Measurements from ENCODE around the gene CCDC154. TPM values are rescaled to one million over a fixed set of nuclear protein-coding genes. Genes with fewer than 3 reads are reported as not detected.
A peak's percentile ranks its signal among the peaks of the same experiment; 100 is the strongest.

The CCDC154 gene
- polyA plus RNA-seq, 1 donor = 2.9 TPM

GRCh38 chr16:1414532-1415260, 29.7 kb downstream of the CCDC154 start, which contains the start of gene UNKL:
TSS of gene UNKL (minus strand) at chr16:1414704. CDS start at chr16:1414691, 13 bp downstream.
- Histone ChIP-seq H3K27me3 (ENCODE audit: control insufficient read depth, insufficient read depth, low read length) (no peaks in the 10 kb centered on the region), H3K4me3 (ENCODE audit: low read length) (peak within 1 kb of the TSS; percentile 86), H3K36me3 (ENCODE audit: control insufficient read depth, insufficient read depth, low read length) (peaks cover 13% of the 10 kb centered on the region), H3K4me1 (ENCODE audit: control insufficient read depth, insufficient read depth, low read length) (peaks cover 5% of the 10 kb centered on the region), H3K27ac (ENCODE audit: low read length) (peak within 1 kb of the TSS; percentile 82), H3K9me3 (ENCODE audit: control insufficient read depth, low read depth, low read length) (no peaks in the 10 kb centered on the region)
- DNase-seq = peak; percentile 66 to 87
- WGBS (ENCODE audit: insufficient coverage, low lambda C conversion rate) = no CpG with 5 or more reads among the region's 72 CpGs

GRCh38 chr16:1413684-1414531, 30.4 kb downstream of the CCDC154 start:
- Histone ChIP-seq H3K36me3 (ENCODE audit: control insufficient read depth, insufficient read depth, low read length) (peaks cover 16% of the 10 kb centered on the region), H3K27ac (ENCODE audit: low read length) (peak overlapping the region; percentile 81), H3K9me3 (ENCODE audit: control insufficient read depth, low read depth, low read length) (no peaks in the 10 kb centered on the region), H3K27me3 (ENCODE audit: control insufficient read depth, insufficient read depth, low read length) (no peaks in the 10 kb centered on the region), H3K4me3 (ENCODE audit: low read length) (peak overlapping the region; percentile 86), H3K4me1 (ENCODE audit: control insufficient read depth, insufficient read depth, low read length) (peaks cover 5% of the 10 kb centered on the region)
- WGBS (ENCODE audit: insufficient coverage, low lambda C conversion rate) = 20% methylated on average over 2 of the region's 85 CpGs
- DNase-seq = peak; percentile 56 to 76

GRCh38 chr16:1412847-1413246, 31.5 kb downstream of the CCDC154 start:
- Histone ChIP-seq H3K4me1 (ENCODE audit: control insufficient read depth, insufficient read depth, low read length) (peaks cover 7% of the 10 kb centered on the region), H3K36me3 (ENCODE audit: control insufficient read depth, insufficient read depth, low read length) (peaks cover 14% of the 10 kb centered on the region), H3K27ac (ENCODE audit: low read length) (no peak overlapping the region), H3K27me3 (ENCODE audit: control insufficient read depth, insufficient read depth, low read length) (no peaks in the 10 kb centered on the region), H3K9me3 (ENCODE audit: control insufficient read depth, low read depth, low read length) (no peaks in the 10 kb centered on the region), H3K4me3 (ENCODE audit: low read length) (no peak overlapping the region)
- no peak for DNase-seq
- WGBS (ENCODE audit: insufficient coverage, low lambda C conversion rate) = no CpG with 5 or more reads among the region's 2 CpGs

DNA sequence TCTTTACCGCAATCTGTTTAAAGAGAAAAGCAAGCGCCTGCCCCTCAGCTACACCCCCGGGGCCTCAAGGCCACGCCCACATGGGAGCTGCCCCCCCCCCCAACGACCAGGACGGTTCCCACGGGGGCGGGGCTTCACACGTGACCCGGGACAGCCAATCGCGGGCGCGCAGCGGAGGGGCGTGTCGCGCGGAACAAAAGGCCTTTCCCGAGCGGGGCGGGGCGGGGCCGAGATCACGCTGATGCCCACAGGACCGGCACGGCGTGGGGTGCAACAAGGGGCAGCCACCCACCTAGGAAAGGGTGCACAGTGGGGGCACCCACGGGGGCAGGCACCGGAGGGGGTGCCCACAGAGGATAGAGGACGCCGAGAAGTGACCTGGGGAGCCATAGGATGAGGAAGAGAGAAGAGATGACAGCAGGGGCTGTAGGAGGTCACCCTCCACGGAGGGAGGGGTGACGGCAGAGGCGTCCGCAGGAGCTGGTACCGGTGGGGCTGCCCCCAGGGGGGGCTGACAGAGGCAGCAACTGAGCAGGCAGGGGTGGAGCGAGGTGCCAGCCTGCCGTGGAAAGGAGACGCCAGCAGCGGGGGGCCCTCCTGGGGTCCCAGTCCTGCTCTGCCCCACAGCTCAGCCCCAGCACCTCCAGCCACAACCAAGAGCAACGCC, 36.1 kb downstream of the CCDC154 start:
- Histone ChIP-seq H3K9me3 (ENCODE audit: control insufficient read depth, low read depth, low read length) (no peaks in the 10 kb centered on the region), H3K4me3 (ENCODE audit: low read length) (peak overlapping the region; percentile 58), H3K27me3 (ENCODE audit: control insufficient read depth, insufficient read depth, low read length) (no peaks in the 10 kb centered on the region), H3K27ac (ENCODE audit: low read length) (no peak overlapping the region), H3K36me3 (ENCODE audit: control insufficient read depth, insufficient read depth, low read length) (peaks cover 34% of the 10 kb centered on the region), H3K4me1 (ENCODE audit: control insufficient read depth, insufficient read depth, low read length) (peaks cover 7% of the 10 kb centered on the region)
- DNase-seq = peak; percentile 84 to 92
- WGBS (ENCODE audit: insufficient coverage, low lambda C conversion rate) = no CpG with 5 or more reads among the region's 42 CpGs

DNA sequence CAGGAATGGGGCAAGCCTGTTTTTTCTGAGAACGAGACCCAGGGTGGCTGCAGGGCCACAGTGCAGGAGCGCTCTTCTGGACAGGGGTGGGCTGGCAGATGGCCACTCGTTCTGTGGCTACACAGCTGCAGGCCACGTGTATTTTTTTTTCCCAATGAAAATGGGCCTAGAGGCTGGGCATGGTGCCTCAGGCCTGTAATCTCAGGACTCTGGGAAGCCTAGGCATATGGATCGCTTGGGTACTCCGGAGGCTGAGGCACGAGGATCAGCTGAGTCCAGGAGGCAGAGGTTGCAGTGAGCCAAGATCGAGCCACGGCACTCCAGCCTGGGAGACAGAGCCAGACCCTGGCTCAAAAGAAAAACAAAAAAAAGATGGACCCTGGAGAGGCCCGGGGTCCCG, 36.6 kb downstream of the CCDC154 start:
- Histone ChIP-seq H3K36me3 (ENCODE audit: control insufficient read depth, insufficient read depth, low read length) (peaks cover 36% of the 10 kb centered on the region), H3K27me3 (ENCODE audit: control insufficient read depth, insufficient read depth, low read length) (no peaks in the 10 kb centered on the region), H3K9me3 (ENCODE audit: control insufficient read depth, low read depth, low read length) (no peaks in the 10 kb centered on the region), H3K27ac (ENCODE audit: low read length) (no peak overlapping the region), H3K4me1 (ENCODE audit: control insufficient read depth, insufficient read depth, low read length) (peaks cover 7% of the 10 kb centered on the region), H3K4me3 (ENCODE audit: low read length) (peak overlapping the region; percentile 58)
- DNase-seq = no peak
- WGBS (ENCODE audit: insufficient coverage, low lambda C conversion rate) = no CpG with 5 or more reads among the region's 11 CpGs

DNA sequence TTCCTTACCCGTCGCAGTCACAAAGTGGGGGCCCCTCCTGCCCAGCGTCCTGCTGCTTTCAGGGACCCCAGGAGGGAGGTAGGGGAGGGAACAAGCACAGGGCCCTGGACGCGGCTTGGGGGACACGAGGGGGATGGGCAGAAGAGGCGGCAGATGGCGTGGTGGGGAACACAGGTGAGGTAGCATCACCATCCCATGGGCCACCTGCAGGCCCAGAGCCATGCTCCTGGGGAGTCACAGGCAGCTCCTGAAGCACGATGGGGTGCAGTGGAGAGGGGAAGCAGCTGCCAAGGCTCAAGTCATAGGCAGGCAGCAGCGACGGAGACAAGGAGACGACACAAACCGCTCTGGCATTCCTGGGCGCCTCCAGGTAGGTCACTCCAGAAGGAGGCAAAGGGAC, 40.6 kb downstream of the CCDC154 start:
- Histone ChIP-seq H3K27me3 (ENCODE audit: control insufficient read depth, insufficient read depth, low read length) (no peaks in the 10 kb centered on the region), H3K36me3 (ENCODE audit: control insufficient read depth, insufficient read depth, low read length) (peaks cover 51% of the 10 kb centered on the region), H3K4me1 (ENCODE audit: control insufficient read depth, insufficient read depth, low read length) (peaks cover 7% of the 10 kb centered on the region), H3K27ac (ENCODE audit: low read length) (no peak overlapping the region), H3K4me3 (ENCODE audit: low read length) (no peak overlapping the region), H3K9me3 (ENCODE audit: control insufficient read depth, low read depth, low read length) (no peaks in the 10 kb centered on the region)
- DNase-seq = no peak
- WGBS (ENCODE audit: insufficient coverage, low lambda C conversion rate) = no CpG with 5 or more reads among the region's 14 CpGs

DNA sequence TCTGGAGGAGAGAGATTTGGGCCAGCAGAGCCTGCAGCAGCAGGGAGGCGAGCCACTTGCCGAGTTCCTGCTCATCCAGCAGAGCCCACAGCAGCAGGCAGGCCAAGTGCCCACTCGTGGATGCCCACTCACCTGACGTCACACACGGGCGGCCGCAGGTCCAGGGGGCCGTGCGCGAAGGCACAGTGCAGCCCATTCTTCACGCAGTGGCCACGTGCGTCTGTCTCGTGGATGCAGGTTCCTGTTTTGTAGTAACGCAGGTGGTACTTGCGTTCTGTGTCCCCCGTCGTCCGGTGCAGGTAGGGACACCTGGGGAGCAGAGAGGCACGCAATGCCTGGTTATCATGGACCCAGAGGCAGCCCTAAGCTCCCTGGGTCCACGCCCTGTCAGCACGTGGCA, 41.3 kb downstream of the CCDC154 start:
- Histone ChIP-seq H3K27ac (ENCODE audit: low read length) (no peak overlapping the region), H3K4me1 (ENCODE audit: control insufficient read depth, insufficient read depth, low read length) (peaks cover 4% of the 10 kb centered on the region), H3K36me3 (ENCODE audit: control insufficient read depth, insufficient read depth, low read length) (peaks cover 58% of the 10 kb centered on the region), H3K4me3 (ENCODE audit: low read length) (no peak overlapping the region), H3K27me3 (ENCODE audit: control insufficient read depth, insufficient read depth, low read length) (no peaks in the 10 kb centered on the region), H3K9me3 (ENCODE audit: control insufficient read depth, low read depth, low read length) (no peaks in the 10 kb centered on the region)
- no CpG with 5 or more reads among the region's 22 CpGs for WGBS (ENCODE audit: insufficient coverage, low lambda C conversion rate)
- DNase-seq = no peak

DNA sequence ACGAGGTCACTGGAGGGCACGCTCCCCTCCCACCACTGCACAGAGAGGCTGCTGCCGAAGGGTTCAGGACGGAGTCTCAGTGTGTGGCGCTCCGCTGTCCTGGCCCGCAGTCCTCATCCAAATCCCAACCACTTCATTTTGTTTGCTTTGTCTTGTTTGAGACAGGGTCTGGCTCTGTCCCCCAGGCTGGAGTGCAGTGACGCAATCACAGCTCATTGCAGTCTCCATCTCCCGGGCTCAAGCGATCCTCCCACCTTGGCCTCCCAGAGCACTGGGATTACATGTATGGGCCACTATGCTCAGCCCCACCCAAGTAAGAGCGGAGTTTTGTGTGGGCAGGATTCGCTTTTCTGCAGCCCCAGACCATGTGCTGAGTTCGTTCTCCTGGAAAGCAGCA, 42.6 kb downstream of the CCDC154 start:
- Histone ChIP-seq H3K4me1 (ENCODE audit: control insufficient read depth, insufficient read depth, low read length) (no peaks in the 10 kb centered on the region), H3K4me3 (ENCODE audit: low read length) (no peak overlapping the region), H3K9me3 (ENCODE audit: control insufficient read depth, low read depth, low read length) (no peaks in the 10 kb centered on the region), H3K27ac (ENCODE audit: low read length) (no peak overlapping the region), H3K27me3 (ENCODE audit: control insufficient read depth, insufficient read depth, low read length) (no peaks in the 10 kb centered on the region), H3K36me3 (ENCODE audit: control insufficient read depth, insufficient read depth, low read length) (peaks cover 63% of the 10 kb centered on the region)
- WGBS (ENCODE audit: insufficient coverage, low lambda C conversion rate) = no CpG with 5 or more reads among the region's 13 CpGs
- no peak for DNase-seq

DNA sequence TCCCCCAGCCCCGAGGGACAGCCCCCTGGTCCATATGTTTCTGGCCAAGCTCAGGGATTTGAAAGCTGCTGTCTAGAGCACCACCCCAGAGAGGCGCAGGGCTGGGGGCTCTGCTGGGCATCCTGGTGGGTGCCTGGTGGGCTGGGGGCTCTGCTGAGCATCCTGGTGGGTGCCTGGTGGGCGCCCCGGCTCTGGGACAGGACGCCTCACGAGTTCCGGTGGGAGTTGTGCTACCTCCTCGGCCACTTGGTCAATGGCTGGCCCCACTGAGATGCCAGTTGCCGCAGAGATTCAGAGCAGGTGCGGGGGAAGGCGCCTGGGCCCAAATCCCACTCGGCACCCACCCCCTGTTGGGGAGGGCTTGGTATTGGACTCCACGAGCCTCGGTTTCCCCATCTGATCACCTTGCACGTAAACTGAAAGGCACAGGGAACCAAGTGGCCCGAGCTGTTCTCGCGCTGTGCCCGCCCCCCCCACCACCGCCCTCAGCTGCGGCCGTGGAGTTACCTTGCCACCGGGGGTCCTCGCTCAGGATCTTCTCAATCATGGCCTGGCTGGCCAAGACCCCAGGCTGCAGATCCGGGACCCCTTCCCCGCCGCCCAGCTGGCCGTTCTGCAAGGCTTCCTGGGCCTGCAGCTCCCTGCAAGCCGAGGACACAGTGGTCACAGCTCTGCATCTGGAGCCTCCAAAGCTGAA, 43.1 kb downstream of the CCDC154 start:
- Histone ChIP-seq H3K27ac (ENCODE audit: low read length) (no peak overlapping the region), H3K9me3 (ENCODE audit: control insufficient read depth, low read depth, low read length) (no peaks in the 10 kb centered on the region), H3K27me3 (ENCODE audit: control insufficient read depth, insufficient read depth, low read length) (no peaks in the 10 kb centered on the region), H3K4me1 (ENCODE audit: control insufficient read depth, insufficient read depth, low read length) (no peaks in the 10 kb centered on the region), H3K36me3 (ENCODE audit: control insufficient read depth, insufficient read depth, low read length) (peaks cover 62% of the 10 kb centered on the region), H3K4me3 (ENCODE audit: low read length) (no peak overlapping the region)
- DNase-seq = no peak
- no CpG with 5 or more reads among the region's 29 CpGs for WGBS (ENCODE audit: insufficient coverage, low lambda C conversion rate)

Data from large intestine (tissue), 3 donors.